ENCODE measurements around the gene MAGOHB. TPM values are rescaled to one million over a fixed set of nuclear protein-coding genes. Genes with fewer than 3 reads are reported as not detected.
"Not testable (repeated sequence)": the region's sequence is repeated elsewhere in the genome, so short reads cannot be mapped to it uniquely, and the experiment has no call there.

MAGOHB gene
- 10 to 100 TPM in 3 of 4 donors, 1 to 10 TPM in 1; 6.5 to 24.5 (median 17.1) TPM for total RNA-seq

DNA sequence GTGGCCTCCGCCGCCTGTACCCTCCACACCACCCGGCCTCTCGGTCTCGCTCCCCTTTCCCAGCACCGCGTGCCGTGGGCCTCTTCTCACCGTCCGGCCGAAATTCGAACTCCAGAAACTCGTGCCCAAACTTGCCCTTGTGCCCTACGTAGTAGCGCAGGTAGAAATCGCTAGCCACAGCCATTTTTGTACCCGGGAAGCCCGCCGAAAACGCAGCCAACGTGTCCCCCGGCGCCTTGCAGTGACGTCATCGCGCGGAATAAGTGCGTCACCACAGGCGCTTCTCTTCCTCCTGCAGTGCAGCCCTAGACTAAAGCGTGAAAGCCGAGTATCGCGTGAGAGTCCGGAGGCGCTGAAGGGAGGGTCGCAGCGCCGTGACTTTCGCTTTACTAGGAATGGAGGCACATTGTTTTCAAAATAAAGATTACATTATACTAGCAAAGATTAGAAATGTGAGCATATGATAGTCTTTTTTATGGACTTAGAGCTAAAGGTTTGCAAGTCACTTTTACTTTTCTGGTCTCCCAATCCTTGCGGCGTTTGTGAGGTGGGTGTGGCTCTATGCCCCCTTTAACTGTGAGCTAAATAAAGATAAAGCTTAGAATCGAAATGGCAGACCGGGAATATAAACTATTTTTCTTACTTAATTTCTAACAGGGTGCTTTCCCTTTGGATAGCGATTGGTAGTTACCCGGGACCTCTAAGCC lies at the start of gene MAGOHB:
Gene MAGOHB (minus strand): TSS at position 261 of the 707 bp plus-strand sequence. CDS start 77 bp downstream, at position 184.
- peaks cover 0 to 28% (median 6%) of the 10 kb centered on the region in 4 donors for H3K4me1 ChIP-seq
- TF ChIP-seq POLR2A (IDR thresholded peaks at IDR 0.05) (peak; percentile 64 to 77), EP300 (IDR thresholded peaks at IDR 0.05) (peak; percentile 94 to 97)
- TF ChIP-seq, protein P1, sequence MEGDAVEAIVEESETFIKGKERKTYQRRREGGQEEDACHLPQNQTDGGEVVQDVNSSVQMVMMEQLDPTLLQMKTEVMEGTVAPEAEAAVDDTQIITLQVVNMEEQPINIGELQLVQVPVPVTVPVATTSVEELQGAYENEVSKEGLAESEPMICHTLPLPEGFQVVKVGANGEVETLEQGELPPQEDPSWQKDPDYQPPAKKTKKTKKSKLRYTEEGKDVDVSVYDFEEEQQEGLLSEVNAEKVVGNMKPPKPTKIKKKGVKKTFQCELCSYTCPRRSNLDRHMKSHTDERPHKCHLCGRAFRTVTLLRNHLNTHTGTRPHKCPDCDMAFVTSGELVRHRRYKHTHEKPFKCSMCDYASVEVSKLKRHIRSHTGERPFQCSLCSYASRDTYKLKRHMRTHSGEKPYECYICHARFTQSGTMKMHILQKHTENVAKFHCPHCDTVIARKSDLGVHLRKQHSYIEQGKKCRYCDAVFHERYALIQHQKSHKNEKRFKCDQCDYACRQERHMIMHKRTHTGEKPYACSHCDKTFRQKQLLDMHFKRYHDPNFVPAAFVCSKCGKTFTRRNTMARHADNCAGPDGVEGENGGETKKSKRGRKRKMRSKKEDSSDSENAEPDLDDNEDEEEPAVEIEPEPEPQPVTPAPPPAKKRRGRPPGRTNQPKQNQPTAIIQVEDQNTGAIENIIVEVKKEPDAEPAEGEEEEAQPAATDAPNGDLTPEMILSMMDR (IDR thresholded peaks at IDR 0.05): peak in 2 of 5 experiments; percentile 40 to 55
- WGBS, 2 donors: 1% methylated on average over 45 of the region's 45 CpGs
- H3K9me3 ChIP-seq: no peaks in the 10 kb centered on the region
- peaks cover 0 to 18% (median 0%) of the 10 kb centered on the region in 3 donors for H3K36me3 ChIP-seq
- DNase-seq (ENCODE audit: low spot score in 2 of 2): peak; percentile 93 to 98
- H3K27me3 ChIP-seq: no peaks in the 10 kb centered on the region
- H3K27ac ChIP-seq: peak within 1 kb of the TSS; percentile 80 to 92 (median 89)
- peak within 1 kb of the TSS; percentile 60 to 74 (median 68) for H3K4me3 ChIP-seq

DNA sequence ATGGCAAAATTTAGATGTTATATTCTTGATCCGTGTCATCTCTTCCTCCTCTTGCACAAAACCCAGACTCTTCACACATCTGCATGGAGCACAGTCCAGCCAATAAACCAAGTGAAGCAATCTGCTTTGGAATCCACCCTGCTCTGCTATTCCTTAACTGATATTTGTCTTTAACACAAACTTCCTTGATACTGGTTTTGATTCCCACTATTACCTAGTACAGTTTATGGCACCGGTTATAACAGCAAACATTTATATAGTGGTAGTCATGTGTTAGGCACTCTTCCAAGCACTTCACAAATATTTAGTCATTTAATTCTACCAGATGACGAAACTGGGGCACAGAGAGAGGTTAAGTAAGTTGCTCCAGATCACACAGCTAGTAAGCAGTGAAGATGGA lies 47.9 kb upstream of the MAGOHB start:
- Histone ChIP-seq H3K36me3 (no peaks in the 10 kb centered on the region), H3K9me3 (peaks cover 0 to under 1% (median 0%) of the 10 kb centered on the region in 4 donors), H3K27me3 (no peaks in the 10 kb centered on the region), H3K4me1 (no peaks in the 10 kb centered on the region), H3K27ac (no peak overlapping the region), H3K4me3 (no peak overlapping the region)
- DNase-seq (ENCODE audit: low spot score in 2 of 2): no peak
- WGBS, 2 donors: 51 to 63% methylated on average over 3 of the region's 3 CpGs
- TF ChIP-seq POLR2A (IDR thresholded peaks at IDR 0.05) (no peak), EP300 (IDR thresholded peaks at IDR 0.05) (no peak)
- TF ChIP-seq, protein P1 (IDR thresholded peaks at IDR 0.05): no peak

DNA sequence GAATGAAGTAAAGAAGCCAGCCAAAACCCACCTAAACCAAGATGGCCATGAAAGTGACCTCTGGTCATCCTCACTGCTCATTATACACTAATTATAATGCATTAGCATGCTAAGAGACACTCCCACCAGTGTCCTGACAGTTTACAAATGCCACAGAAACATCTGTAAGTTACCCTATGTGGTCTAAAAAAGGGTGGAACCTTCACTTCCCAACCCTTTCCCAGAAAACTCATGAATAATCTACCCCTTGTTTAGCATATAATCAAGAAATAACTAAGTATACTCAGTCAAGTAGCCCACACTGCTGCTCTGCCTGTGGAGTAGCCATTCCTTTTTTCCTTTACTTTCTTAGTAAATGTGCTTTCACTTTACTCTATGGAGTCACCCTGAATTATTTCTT lies 40.6 kb upstream of the MAGOHB start:
- H3K27ac ChIP-seq: no peak overlapping the region
- no peaks in the 10 kb centered on the region for H3K36me3 ChIP-seq
- H3K27me3 ChIP-seq: no peaks in the 10 kb centered on the region
- no peak for DNase-seq (ENCODE audit: low spot score in 2 of 2)
- H3K4me1 ChIP-seq: no peaks in the 10 kb centered on the region
- no peak for TF ChIP-seq POLR2A (IDR thresholded peaks at IDR 0.05)
- TF ChIP-seq EP300 (IDR thresholded peaks at IDR 0.05): no peak
- TF ChIP-seq, protein P1 (IDR thresholded peaks at IDR 0.05): no peak
- peaks cover 0 to 6% (median 0%) of the 10 kb centered on the region in 4 donors for H3K9me3 ChIP-seq
- no peak overlapping the region for H3K4me3 ChIP-seq

DNA sequence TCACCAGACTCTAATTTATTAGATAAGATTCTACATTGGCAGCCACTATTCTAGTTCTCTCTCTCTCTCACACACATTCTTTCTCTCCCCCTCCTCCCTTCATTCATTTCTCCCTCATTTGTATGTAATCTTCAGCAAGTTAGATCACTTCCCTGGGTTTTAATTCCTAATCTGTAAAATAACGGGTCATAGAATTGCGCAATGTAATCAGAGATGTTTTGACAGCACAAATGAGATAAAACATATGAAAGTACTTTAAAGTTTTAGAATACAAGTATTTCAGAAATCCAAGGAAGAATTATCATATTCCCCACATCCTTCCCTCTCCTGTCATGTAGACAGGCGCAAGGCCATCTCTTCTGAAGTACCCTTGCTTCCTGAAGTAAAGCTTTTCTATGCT lies 38.8 kb upstream of the MAGOHB start:
- DNase-seq (ENCODE audit: low spot score in 2 of 2): no peak
- TF ChIP-seq, protein P1 (IDR thresholded peaks at IDR 0.05): no peak
- TF ChIP-seq EP300 (IDR thresholded peaks at IDR 0.05) (no peak), POLR2A (IDR thresholded peaks at IDR 0.05) (no peak)
- H3K27ac ChIP-seq: no peak overlapping the region
- no peaks in the 10 kb centered on the region for H3K4me1 ChIP-seq
- no peaks in the 10 kb centered on the region for H3K36me3 ChIP-seq
- WGBS, 2 donors: 77 to 85% methylated on average over 3 of the region's 3 CpGs
- peaks cover 0 to 9% (median 0%) of the 10 kb centered on the region in 4 donors for H3K9me3 ChIP-seq
- H3K27me3 ChIP-seq: no peaks in the 10 kb centered on the region
- H3K4me3 ChIP-seq: no peak overlapping the region

DNA sequence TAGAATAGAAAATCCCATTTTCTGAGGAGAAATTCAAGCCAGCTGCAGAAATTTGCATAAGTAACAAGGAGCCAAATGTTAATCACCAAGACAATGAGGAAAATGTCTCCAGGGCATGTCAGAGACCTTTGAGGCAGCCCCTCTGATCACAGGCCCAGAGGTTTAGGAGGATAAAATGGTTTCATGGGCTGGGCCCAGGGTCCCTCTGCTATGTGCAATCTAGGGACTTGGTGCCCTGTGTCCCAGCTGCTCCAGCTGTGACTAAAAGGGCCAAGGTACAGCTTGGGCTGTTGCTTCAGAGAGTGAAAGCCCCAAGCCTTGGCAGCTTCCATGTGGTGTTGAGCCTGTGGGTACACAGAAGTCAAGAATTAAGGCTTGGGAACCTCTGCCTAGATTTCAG lies 33.2 kb upstream of the MAGOHB start:
- not testable (repeated sequence) for H3K27me3 ChIP-seq; H3K27ac ChIP-seq; H3K4me1 ChIP-seq; H3K36me3 ChIP-seq; DNase-seq (ENCODE audit: low spot score in 2 of 2); H3K4me3 ChIP-seq
- H3K9me3 ChIP-seq: peaks cover 0 to 22% (median 4%) of the 10 kb centered on the region in 4 donors
